ENCODE measurements around the gene KRTAP5-10. TPM values are rescaled to one million over a fixed set of nuclear protein-coding genes. Genes with fewer than 3 reads are reported as not detected.
"Not testable (repeated sequence)": the region's sequence is repeated elsewhere in the genome, so short reads cannot be mapped to it uniquely, and the experiment has no call there.

KRTAP5-10 gene, protein sequence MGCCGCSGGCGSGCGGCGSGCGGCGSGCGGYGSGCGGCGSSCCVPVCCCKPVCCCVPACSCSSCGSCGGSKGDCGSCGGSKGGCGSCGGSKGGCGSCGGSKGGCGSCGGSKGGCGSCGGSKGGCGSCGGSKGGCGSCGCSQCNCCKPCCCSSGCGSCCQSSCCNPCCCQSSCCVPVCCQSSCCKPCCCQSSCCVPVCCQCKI
- not detected for total RNA-seq
- long read RNA-seq = 0 reads

DNA sequence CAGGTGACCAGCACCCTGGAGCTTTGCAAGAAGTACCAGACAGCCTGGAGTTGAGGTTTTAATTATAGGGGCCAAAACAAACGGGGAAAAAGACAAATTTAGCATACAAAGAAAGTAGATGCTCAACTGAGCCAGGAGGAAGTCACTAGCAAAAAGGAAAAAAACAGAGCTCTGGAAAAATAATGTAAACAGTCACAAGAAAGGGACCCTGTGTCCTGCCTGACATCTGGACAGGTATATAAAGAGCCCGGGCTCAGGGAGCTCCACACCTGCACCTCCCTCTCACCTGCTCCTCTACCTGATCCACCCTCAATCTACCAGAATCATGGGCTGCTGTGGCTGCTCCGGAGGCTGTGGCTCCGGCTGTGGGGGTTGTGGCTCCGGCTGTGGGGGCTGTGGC is at the start of gene KRTAP5-10:
KRTAP5-10 (plus strand) TSS at position 301 of the 400 bp plus-strand sequence; CDS start at position 326, 25 bp downstream.
- intact Hi-C loops (cut with DNase I) = no loop called here
- DNase-seq (ENCODE audit: low spot score) = no peak

DNA sequence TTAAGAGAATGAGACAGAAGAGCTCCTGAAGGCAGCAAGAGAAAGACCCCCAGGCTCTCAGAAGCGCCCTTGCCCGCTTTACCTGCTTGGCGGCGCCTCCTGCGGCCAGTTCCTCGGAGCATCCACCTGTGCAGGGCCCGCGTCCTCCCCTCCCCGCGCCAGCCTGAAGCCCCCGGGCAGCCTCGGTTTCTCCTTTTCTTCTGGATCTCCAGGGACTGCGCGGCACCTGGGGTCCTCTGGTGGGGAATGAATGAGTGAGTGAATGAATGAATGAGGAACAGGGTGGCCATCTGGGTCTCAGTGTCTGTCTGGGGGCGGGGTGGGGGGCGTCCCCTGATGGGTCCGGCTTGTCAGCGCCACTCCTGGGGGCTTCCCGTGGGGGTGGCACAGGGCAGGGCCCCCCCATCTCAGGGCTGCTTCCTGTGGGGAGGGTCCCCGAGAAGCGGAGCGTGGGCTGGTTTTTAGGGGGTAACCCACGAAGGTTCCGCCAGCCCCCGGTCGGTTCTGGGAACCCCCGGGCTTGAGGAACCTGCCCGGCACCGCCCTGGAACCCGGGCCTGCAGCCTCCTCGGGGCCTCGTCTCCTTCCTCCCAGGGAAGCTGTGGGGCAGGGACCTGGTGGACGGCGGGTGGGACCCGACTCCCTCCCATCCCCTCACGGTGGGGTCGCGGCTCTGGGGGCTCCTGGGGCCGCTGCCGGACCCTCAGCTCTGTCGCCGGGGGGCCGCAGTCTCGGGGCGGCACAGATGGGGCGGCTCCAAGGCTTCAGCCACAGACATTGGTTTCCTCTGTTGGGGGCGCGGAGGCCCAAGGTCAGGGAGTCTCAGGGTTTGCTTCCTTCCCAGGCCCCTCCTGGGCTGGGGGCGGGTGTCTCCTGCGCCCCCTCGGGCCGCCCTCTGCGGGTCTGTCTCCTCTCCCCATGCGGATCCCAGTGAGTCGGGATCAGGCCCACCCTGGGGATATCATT is 46.6 kb upstream of the KRTAP5-10 start:
- DNase-seq (ENCODE audit: low spot score) = no peak
- intact Hi-C loops (cut with DNase I) = no loop called here

DNA sequence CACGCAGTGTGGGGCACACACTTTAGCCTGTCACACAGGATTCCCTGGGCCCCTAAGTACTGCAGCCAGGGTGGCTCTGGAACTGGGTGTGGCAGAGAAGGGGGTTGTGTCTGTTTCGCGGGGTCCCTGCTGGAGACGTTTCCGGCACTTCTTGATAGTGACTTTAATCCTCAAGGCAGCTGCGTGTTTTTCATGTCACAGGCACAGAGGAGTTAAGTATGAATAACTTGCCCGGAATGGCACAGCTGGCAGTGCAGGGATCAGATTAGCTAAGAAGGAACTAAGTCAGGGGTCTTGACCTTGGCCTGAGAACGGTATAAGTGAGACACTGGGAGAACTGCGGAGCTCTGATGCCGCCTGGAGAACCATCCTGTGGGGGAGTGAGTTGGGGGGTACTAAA is 45.8 kb upstream of the KRTAP5-10 start:
- DNase-seq (ENCODE audit: low spot score) = no peak
- intact Hi-C loops (cut with DNase I) = no loop called here

DNA sequence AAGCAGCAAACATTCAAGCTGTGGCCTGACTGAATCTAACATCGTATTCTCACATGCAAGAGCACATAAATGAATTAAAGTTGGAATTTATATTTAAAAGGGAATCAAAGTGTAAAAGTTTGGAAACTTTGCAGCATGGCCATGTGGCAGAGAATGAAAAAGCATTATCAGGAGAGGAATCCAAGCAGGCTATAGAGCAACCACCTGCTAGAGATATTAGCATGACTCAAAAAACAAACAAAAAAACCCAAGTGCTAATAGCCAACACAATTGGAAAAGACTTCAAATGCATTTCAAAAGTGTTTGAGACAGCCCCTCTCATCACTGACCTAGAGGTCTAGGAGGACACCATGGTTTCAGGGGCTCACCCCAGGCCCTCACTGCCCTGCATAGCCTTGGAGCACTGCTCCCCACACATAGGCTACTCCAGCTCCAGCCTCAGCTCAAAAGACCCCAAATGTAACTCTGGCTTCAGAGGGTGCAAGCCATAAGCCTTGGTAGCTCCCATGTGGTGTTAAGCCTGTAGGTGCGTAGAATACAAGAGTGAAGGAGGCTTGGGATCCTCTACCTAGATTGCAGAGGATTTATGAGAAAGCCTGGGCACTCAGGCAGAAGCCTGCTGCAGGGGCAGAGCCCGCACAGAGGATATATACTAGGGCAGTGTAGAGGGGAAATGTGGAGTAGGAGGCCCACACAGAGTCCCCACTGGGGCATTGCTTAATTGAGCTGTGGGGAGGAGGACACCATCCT is 40.0 kb upstream of the KRTAP5-10 start:
- DNase-seq (ENCODE audit: low spot score) = no peak
- intact Hi-C loops (cut with DNase I) = no loop called here

DNA sequence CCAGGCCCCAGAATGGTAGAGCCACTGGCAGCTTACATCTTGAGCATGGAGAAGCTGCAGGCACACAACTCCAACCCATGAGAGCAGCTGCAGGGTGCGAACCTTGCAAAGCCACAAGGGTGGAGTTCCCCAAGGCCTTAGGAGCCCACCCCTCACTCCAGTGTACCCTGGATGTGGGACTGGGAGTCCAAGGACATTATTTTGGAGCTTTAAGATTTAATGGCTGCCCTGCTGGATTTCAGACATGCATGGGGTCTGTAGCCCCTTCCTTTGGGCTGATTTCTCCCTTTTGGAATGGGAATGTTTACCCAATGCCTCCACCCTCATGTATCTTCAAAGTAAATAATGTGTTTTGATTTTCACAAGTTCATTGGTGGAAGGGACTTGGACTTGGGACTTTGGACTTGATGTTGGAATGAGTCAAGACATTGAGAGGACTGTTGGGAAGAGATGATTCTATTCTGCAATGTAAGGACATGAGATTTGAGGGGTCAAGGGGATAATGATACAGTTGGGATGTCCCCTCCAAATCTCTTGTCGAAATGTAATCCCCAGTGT is 39.3 kb upstream of the KRTAP5-10 start:
- intact Hi-C loops (cut with DNase I) = no loop called here
- no peak for DNase-seq (ENCODE audit: low spot score)

DNA sequence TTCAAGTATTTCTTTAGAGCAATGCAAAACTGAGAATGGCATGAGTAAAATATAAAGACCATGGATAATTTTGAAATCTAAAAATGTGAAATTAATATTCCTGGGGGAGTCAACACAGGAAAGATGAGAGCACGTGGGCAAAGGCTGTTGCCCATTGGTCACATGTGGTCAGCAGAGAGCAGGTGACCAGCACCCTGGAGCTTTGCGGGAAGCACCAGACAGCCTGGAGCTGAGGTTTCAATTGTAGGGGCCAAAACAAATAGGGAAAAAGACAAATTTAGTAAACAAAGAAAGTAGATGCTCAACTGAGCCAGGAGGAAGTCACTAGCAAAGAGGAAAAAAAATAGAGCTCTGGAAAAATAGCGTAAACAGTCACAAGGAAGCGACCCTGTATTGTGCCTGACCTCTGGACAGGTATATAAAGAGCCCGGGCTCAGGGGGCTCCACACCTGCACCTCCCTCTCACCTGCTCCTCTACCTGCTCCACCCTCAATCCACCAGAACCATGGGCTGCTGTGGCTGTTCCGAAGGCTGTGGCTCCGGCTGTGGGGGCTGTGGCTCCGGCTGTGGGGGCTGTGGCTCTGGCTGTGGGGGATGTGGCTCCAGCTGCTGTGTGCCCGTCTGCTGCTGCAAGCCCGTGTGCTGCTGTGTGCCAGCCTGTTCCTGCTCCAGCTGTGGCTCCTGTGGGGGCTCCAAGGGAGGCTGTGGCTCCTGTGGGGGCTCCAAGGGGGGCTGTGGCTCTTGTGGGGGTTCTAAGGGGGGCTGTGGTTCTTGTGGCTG is 38.4 kb upstream of the KRTAP5-10 start, which contains the start of gene KRTAP5-7:
KRTAP5-7 (plus strand) TSS at position 472 of the 780 bp plus-strand sequence; CDS start at position 506, 34 bp downstream.
- intact Hi-C loops (cut with DNase I); DNase-seq (ENCODE audit: low spot score): not testable (repeated sequence)

DNA sequence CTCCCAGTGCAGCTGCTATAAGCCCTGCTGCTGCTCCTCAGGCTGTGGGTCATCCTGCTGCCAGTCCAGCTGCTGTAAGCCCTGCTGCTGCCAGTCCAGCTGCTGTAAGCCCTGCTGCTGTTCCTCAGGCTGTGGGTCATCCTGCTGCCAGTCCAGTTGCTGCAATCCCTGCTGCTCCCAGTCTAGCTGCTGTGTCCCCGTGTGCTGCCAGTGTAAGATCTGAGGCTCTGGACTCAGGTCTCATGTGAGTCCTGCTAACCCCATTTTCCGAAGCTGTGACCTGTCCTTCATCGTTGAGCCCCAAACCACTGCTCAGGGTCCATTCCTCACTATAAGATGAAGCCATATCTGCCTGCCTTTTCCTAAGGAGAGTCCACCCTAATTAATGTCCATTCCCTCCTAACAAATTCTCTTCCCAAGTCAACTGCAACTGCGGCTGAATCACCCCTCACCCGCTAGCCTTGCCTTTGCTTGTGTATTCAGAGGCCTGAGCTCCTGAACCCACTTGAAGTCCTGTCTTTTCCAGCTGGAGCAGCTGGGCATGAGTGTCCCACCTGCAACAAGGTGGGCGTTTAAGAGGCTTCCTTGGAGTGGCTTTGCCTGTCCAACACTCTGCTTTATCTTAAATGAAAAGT is 37.7 kb upstream of the KRTAP5-10 start:
- no peak for DNase-seq (ENCODE audit: low spot score)
- intact Hi-C loops (cut with DNase I) = no loop called here

DNA sequence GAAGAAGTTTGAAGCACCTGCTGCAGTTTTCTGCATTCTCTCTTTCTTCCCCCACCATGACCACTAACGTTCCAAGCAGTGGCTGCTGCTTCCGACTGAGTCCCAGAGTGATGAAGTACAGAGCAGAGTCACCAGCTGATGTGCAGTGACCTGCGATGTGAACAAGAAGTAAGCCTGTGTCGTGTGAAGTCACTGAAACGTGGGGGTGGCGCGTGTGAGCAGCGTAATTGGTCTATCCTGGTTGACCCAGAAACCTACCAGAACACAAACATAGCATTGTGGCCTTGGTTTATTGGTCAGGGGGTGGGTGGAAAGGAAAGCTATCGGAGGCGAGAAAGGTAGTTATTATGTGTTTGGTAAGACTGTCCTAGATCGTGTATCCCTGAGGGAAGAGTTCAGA is 34.8 kb upstream of the KRTAP5-10 start:
- DNase-seq (ENCODE audit: low spot score) = no peak
- intact Hi-C loops (cut with DNase I) = no loop called here

DNA sequence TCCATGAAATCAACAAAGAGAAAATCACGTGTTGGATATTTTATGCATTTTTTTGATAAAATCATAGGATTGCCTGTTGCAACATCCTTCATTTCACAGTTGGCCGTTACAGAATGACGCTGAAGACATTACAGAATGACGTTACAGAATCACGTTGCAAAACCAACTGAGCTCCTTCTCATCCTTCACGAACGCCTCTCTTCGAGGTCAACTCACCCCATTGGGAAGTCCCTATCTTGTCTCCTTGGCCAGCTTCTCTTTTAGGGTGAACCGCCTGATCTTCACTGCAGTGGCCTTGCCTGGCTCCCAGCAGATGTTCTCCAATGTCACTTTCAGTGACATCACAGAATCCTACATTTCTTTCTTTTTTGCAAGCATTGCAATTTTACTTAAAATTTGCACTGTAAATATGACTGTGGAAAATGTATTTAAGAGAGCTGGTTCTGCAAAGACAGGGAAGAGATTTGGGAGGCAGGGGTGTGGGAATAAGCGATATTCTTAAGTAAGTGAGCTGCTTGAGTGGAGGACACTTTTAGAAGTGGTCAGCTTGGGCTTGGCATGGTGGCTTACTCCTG is 33.2 kb upstream of the KRTAP5-10 start:
- no peak for DNase-seq (ENCODE audit: low spot score)
- intact Hi-C loops (cut with DNase I) = no loop called here

DNA sequence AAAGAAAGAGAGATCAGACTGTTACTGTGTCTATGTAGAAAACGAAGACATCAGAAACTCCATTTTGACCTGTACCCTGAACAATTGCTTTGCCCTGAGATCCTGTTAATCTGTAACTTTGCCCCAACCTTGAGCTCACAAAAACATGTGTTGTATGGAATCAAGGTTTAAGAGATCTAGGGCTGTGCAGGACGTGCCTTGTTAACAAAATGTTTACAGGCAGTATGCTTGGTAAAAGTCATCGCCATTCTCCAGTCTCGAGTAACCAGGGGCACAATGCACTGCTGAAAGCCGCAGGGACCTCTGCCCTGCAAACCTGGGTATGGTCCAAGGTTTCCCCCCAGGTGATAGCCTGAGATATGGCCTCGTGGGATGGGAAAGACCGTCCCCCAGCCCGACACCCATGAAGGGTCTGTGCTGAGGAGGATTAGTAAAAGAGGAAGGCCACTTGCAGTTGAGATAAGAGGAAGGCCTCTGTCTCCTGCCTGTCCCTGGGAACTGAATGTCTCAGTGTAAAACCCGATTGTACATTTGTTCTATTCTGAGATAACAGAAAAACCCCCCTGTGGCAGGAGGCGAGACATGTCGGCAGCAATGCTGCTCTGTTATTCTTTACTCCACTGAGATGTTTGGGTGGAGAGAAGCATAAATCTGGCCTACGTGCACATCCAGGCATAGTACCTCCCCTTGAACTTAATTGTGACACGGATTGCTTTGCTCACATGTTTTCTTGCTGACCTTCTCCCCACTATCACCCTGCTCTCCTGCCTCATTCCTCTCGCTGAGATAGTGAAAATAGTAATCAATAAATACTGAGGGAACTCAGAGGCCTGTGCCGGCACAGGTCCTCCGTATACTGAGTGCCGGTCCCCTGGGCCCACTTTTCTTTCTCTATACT is 30.4 kb upstream of the KRTAP5-10 start:
- DNase-seq (ENCODE audit: low spot score); intact Hi-C loops (cut with DNase I): not testable (repeated sequence)

DNA sequence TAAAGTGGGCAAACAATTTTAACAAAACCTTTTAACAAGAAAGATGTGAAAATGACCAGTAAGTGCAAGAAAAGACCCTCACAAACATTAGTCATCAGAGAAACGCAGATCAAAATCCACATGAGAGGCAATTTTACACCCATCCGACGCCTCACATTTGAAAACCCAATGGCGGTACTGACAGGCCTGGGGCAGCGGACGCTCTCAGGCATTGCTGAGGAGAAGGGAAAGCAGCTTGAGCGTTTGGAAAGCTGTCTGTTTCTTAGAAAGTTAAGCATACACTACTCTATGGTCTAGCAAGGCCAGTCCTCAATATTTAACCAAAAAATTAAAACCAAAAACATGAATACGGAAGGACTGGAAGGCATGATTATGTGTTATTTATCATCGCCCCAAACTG is 29.5 kb upstream of the KRTAP5-10 start:
- DNase-seq (ENCODE audit: low spot score) = no peak
- intact Hi-C loops (cut with DNase I) = no loop called here

DNA sequence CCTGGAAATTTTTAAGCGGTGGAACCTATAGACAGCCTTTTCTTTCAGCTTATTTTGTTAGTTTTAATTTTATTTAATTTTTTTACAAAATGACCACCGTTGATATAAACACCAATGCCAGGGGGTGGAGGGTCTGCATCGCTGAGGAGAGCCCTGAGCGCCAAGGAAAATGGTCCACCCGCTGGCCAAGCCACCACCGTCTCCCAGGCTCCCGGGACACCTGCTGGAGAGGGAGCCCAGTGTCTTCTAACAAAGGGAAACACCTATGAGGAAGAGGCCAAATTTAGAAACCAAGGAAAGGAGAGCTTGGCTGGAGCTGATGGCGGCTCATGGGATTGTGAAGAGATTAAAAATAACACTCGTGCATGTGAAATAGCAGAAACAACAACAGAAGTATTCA is 27.8 kb upstream of the KRTAP5-10 start:
- no peak for DNase-seq (ENCODE audit: low spot score)

DNA sequence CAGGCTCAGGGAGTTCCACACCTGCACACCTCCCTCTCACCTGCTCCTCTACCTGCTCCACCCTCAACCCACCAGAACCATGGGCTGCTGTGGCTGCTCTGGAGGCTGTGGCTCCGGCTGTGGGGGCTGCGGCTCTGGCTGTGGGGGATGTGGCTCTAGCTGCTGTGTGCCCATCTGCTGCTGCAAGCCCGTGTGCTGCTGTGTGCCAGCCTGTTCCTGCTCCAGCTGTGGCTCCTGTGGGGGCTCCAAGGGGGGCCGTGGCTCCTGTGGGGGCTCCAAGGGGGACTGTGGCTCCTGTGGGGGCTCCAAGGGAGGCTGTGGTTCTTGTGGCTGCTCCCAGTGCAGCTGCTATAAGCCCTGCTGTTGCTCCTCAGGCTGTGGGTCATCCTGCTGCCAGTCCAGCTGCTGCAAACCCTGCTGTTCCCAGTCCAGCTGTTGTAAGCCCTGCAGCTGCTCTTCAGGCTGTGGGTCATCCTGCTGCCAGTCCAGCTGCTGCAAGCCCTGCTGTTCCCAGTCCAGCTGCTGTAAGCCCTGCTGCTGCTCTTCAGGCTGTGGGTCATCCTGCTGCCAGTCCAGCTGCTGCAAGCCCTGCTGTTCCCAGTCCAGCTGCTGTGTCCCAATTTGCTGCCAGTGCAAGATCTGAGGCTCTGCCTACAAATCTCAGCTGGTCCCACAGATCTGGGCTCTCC is 27.2 kb upstream of the KRTAP5-10 start, which contains the start of gene KRTAP5-8:
KRTAP5-8 (plus strand) TSS at position 49 of the 689 bp plus-strand sequence; CDS start at position 80, 31 bp downstream.
- intact Hi-C loops (cut with DNase I); DNase-seq (ENCODE audit: low spot score): not testable (repeated sequence)

More for the DNA sequence above, 27.8 kb upstream of the KRTAP5-10 start:
- intact Hi-C loops (cut with DNase I) = no loop called here

DNA sequence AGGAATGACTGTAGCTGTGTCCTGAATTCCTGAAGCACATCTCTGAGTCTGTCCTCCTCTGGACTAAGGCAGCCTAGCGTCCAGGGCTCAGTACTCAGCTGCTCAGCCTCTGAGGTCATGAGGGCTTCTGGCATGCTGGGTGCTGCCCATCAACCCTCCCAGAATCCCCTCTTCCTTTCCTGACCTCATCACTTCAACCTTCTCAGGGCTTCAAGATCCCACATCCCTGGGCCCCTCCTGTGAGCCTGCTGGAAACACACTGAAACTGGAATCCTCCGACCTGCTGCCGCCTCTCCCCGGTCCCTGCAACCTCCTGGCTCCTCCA is 26.7 kb upstream of the KRTAP5-10 start:
- no peak for DNase-seq (ENCODE audit: low spot score)
- intact Hi-C loops (cut with DNase I) = no loop called here

DNA sequence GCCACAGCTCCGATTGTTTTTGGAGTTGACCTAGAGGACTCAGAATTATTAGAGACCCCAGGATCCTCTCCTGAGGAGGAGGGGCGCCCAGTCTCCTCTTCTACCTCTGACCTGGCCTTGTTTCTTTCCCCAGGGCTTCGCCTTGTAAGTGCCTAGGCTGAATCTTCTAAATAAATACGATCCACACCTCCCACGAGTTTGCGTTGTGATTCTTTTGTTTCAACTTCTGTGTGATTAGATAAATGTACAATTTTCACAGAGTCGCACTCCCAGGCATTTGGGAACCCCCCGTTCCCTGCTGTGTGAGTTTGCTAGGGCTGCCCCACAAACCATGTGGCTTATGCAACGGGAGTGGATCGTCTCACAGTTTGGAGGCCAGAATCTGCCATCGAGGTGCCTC is 26.3 kb upstream of the KRTAP5-10 start:
- no peak for DNase-seq (ENCODE audit: low spot score)
- intact Hi-C loops (cut with DNase I) = no loop called here

DNA sequence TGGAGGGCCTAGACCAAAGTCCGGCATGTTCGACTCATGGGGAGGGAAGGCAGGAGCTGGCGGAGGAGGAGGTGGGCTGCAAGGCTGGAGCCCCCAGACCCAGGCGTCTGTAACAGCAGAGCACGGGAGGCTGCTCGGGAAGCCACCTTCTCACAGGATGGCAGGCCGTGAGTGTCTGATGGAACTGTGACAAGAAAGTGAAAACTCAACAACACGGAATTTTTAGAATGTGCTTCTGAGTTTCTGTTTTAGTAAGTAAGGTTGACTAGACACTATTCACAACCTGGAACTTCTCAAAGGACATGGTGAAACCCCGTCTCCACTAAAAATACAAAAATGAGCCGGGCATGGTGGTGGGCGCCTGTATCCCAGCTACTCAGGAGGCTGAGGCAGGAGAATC is 25.4 kb upstream of the KRTAP5-10 start:
- intact Hi-C loops (cut with DNase I); DNase-seq (ENCODE audit: low spot score): not testable (repeated sequence)
